Fibroblast of the aortic adventitia (primary cell): Measurements from ENCODE around the gene DDR1. TPM values are rescaled to one million over a fixed set of nuclear protein-coding genes. Genes with fewer than 3 reads are reported as not detected.

Source experiments
- DNase-seq: peaks from one replicate; pipeline ENCODE4 v3.0.0-alpha.2; 2010; ENCODE audit warnings: low read depth
- H3K4me3 ChIP-seq: 2 replicates; pipeline ENCODE4 v1.5.1; 2011; ENCODE audit warnings: low read depth, mild to moderate bottlenecking, control low read depth, low read length, moderate library complexity
- CTCF ChIP-seq: IDR thresholded peaks from 2 replicates; pipeline ENCODE4 v1.5.1; 2011; ENCODE audit warnings: mild to moderate bottlenecking, low read length, control low read depth, inconsistent platforms; ENCODE audit not compliant: insufficient read depth
- total RNA-seq: library from RNA; depleted of rRNA; stranded (reverse); fragments of >200 nt; gene quantifications from 2 replicates; pipeline ENCODE4 v1.2.3, GENCODE V29; 2012; ENCODE audit warnings: low replicate concordance

Gene DDR1
- total RNA-seq: 7.7 and 41.9 TPM in 2 replicates

- DNase-seq: peak; percentile 56
- peak within 1 kb of the TSS; percentile 78 for H3K4me3 ChIP-seq
- TF ChIP-seq CTCF: no peak
These were observed at the start of gene DDR1 for GRCh38 chr6:30883685-30884520. Gene DDR1 (plus strand): TSS chr6:30884519. CDS start chr6:30888730, 4,211 bp downstream.

- no peak overlapping the region for H3K4me3 ChIP-seq
- no peak for TF ChIP-seq CTCF
- DNase-seq: no peak
These were observed 49.7 kb upstream of the DDR1 start for GRCh38 chr6:30834646-30835045.

- TF ChIP-seq CTCF: no peak
- H3K4me3 ChIP-seq: no peak overlapping the region
- DNase-seq: no peak
These were observed 48.7 kb upstream of the DDR1 start for GRCh38 chr6:30835576-30835975.

- peak; percentile 90 for DNase-seq
- TF ChIP-seq CTCF: no peak
These were observed 47.9 kb upstream of the DDR1 start for GRCh38 chr6:30836431-30836866.

DNA sequence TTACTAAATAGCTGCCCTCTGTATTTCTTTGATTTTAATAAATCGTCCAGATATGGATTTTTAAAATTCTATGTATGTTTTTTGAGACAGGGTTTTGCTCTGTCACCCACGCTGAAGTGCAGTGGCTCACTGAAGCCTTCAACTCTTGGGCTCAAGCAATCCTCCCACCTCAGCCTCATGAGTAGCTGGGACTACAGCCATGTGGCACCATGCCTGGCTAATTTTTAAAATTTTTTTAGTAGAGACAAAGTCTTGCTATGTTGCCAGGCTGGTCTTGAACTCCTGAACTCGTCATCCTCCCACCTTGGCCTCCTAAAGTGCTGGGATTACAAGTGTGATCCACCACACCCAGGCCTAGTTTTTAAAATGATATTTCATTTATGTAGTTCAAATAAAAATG is 47.4 kb upstream of the DDR1 start:
- DNase-seq: peak; percentile 38
- no peak for TF ChIP-seq CTCF
- H3K4me3 ChIP-seq: no peak overlapping the region

More at GRCh38 chr6:30836431-30836866, 47.9 kb upstream of the DDR1 start:
- H3K4me3 ChIP-seq: no peak overlapping the region

DNA sequence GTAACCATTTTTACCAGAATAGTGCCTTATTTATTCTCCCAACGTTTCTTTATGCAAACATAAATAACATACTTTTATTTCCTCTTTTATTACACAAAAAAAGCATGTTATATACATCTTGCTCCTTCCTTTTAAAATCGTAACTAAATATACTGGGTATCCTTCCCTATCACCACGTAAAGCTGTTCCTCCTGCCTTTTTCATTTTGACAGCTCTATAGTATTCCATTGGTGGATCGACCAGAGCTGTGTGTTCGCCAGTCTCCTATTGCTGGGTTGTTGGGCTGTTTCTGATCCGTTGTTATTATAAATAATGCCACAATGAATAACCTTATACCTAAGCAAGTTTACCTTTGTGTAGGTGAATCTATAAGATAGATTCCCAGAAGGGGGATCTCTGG is 46.9 kb upstream of the DDR1 start:
- DNase-seq: no peak
- H3K4me3 ChIP-seq: no peak overlapping the region
- no peak for TF ChIP-seq CTCF
